K562 (cell line): ENCODE measurements around the gene EPB41L1. TPM values are rescaled to one million over a fixed set of nuclear protein-coding genes. Genes with fewer than 3 reads are reported as not detected.

Source experiments
- AFF4 ChIP-seq: sonication (generic); formaldehyde crosslinking; IDR thresholded peaks from 2 replicates; pipeline ENCODE4 v1.8.0; 2023; ENCODE audit warnings: mild to moderate bottlenecking, missing genetic modification reagents
- BRCA1 ChIP-seq, 2 experiments: fragments of 450-650 bp in 1 of 2; sonication (generic) in 1 of 2; formaldehyde crosslinking in 1 of 2; IDR thresholded peaks; 2 replicates each; pipeline versions ENCODE4 v1.5.0 to v1.6.1; 2017 to 2020; ENCODE audit warnings: mild to moderate bottlenecking in 1 of 2, missing genetic modification reagents in 1 of 2
- HOXB6 ChIP-seq: fragments of 250-450 bp; sonication (Bioruptor Pico); IDR thresholded peaks from 2 replicates; pipeline ENCODE4 v1.5.1; 2022; ENCODE audit warnings: mild to moderate bottlenecking, borderline replicate concordance
- IFI16 ChIP-seq: fragments of 250-450 bp; sonication (Bioruptor Pico); IDR thresholded peaks from 2 replicates; pipeline ENCODE4 v2.1.2; 2022; ENCODE audit warnings: mild to moderate bottlenecking, inconsistent platforms
- KLF10 ChIP-seq: fragments of 250-450 bp; sonication (Bioruptor Pico); IDR thresholded peaks from 2 replicates; pipeline ENCODE4 v1.6.1; 2021; ENCODE audit warnings: matching md5 sums
- KLF13 ChIP-seq: fragments of 450-650 bp; IDR thresholded peaks from 2 replicates; pipeline ENCODE4 v1.6.1; 2016; ENCODE audit warnings: missing genetic modification characterization, low read depth, mild to moderate bottlenecking, missing compliant biosample characterization, moderate library complexity, borderline replicate concordance
- MCM2 ChIP-seq: fragments of 450-650 bp; IDR thresholded peaks from 2 replicates; pipeline ENCODE4 v1.6.1; 2017; ENCODE audit warnings: low read depth, mild to moderate bottlenecking
- MNT ChIP-seq, 2 experiments: fragments of 450-650 bp; conservative IDR thresholded peaks; 2 replicates each; pipeline ENCODE4 v1.6.1; 2017; ENCODE audit warnings: mild to moderate bottlenecking in 2 of 2, moderate library complexity in 2 of 2
- TAF9B ChIP-seq: fragments of 450-650 bp; IDR thresholded peaks from 2 replicates; pipeline ENCODE4 v1.6.1; 2018; ENCODE audit warnings: mild to moderate bottlenecking; ENCODE audit not compliant: partially characterized antibody
- TCF15 ChIP-seq: fragments of 250-450 bp; sonication (Bioruptor Pico); IDR thresholded peaks from 2 replicates; pipeline ENCODE4 v1.8.0; 2022; ENCODE audit warnings: moderate library complexity, mild to moderate bottlenecking, inconsistent platforms
- TCF7L2 ChIP-seq: fragments of 150-350 bp; IDR thresholded peaks from 2 replicates; pipeline ENCODE4 v1.6.1; 2016; ENCODE audit warnings: low read depth, mild to moderate bottlenecking, low read length, moderate library complexity
- THRAP3 ChIP-seq: fragments of 450-650 bp; IDR thresholded peaks from 2 replicates; pipeline ENCODE4 v1.6.1; 2016; ENCODE audit warnings: mild to moderate bottlenecking, inconsistent platforms, borderline replicate concordance
- ZNF766 ChIP-seq: fragments of 200-800 bp; sonication (Bioruptor generic); conservative IDR thresholded peaks from 2 replicates; pipeline ENCODE4 v1.6.1; 2016; ENCODE audit warnings: missing genetic modification characterization, missing compliant biosample characterization
- ZNF77 ChIP-seq: fragments of 250-450 bp; sonication (Bioruptor Pico); IDR thresholded peaks from 2 replicates; pipeline ENCODE4 v1.5.0; 2020
- polyA plus RNA-seq, 8 experiments: library from polyadenylated mRNA; depleted of rRNA in 4 of 8; stranded (reverse) in 5 of 8; unstranded in 3 of 8; fragments of >200 nt; fragmentation: Nextera tagmentation in 2 of 8; fragmentation: Illumina TruSeq in 1 of 8; extraction: Ambion mirVana in 2 of 8; extraction: Trizol in 1 of 8; gene quantifications; 2 replicates each; pipeline versions ENCODE4 v1.2.1 to v1.2.3, GENCODE V29; 2011 to 2014; ENCODE audit warnings: inconsistent platforms in 1 of 8, missing spikeins in 1 of 8
- total RNA-seq, 7 experiments: library from RNA; depleted of rRNA in 6 of 7; stranded (reverse); fragments of >200 nt in 6 of 7; fragmentation: Illumina TruSeq in 2 of 7; extraction: Trizol in 2 of 7; gene quantifications; 2 replicates each; pipeline versions ENCODE4 v1.2.1 to v1.2.3, GENCODE V29; 2011 to 2021; ENCODE audit warnings: low replicate concordance in 1 of 7

Gene EPB41L1
- total and polyA plus RNA-seq, 9 of the 15 experiments (the other 6 are each of a cell fraction or from before 2014, with no cell fraction given): 0.11 to 4.3 (median 1.3) TPM

GRCh38 chr20:36235892-36236785 is 81.6 kb downstream of the EPB41L1 start, which contains the start of gene AAR2 (continued):
- TF ChIP-seq MNT (conservative IDR thresholded peaks at IDR 0.05): peak; percentile 70 to 82
- TF ChIP-seq AFF4 (CRISPR knock-in tag): peak; percentile 55; the same call in 1 of the 2 replicates
- TF ChIP-seq TCF15 (CRISPR knock-in tag): no peak
- TF ChIP-seq ZNF77 (CRISPR knock-in tag): no peak
- no peak for TF ChIP-seq KLF13
- no peak for TF ChIP-seq HOXB6 (CRISPR knock-in tag)
- peak; percentile 93 for TF ChIP-seq TAF9B
- TF ChIP-seq IFI16 (CRISPR knock-in tag): no peak
- no peak for TF ChIP-seq BRCA1 (IDR thresholded peaks at IDR 0.05)
- TF ChIP-seq BRCA1 (CRISPR knock-in tag; IDR thresholded peaks at IDR 0.05): no peak
- no peak for TF ChIP-seq TCF7L2
- TF ChIP-seq THRAP3: no peak
- TF ChIP-seq MCM2: no peak
- peak; percentile 72 for TF ChIP-seq ZNF766 (CRISPR knock-in tag)
- no peak for TF ChIP-seq KLF10 (CRISPR knock-in tag)
